Measurements from ENCODE around the gene MGLL.

Gene MGLL

GRCh38 chr3:127734181-127734720 is 88.1 kb downstream of the MGLL start:
- intact Hi-C loops (cut with DNase I) = no loop called here
- peak in 1 of 10 donors; percentile 68 for DNase-seq

GRCh38 chr3:127733781-127734180 is 88.5 kb downstream of the MGLL start:
- intact Hi-C loops (cut with DNase I) = no loop called here
- DNase-seq = peak in 1 of 10 donors; percentile 50

GRCh38 chr3:127732879-127733350 is 89.4 kb downstream of the MGLL start:
- intact Hi-C loops (cut with DNase I) = no loop called here
- peak in 1 of 10 donors; percentile 27 for DNase-seq

GRCh38 chr3:127732303-127732702 is 90.0 kb downstream of the MGLL start:
- intact Hi-C loops (cut with DNase I) = no loop called here

GRCh38 chr3:127731546-127732289 is 90.6 kb downstream of the MGLL start:
- DNase-seq = peak in 1 of 10 donors; percentile 42
- intact Hi-C loops (cut with DNase I) = no loop called here

More at GRCh38 chr3:127732303-127732702, 90.0 kb downstream of the MGLL start:
- DNase-seq = peak in 1 of 10 donors; percentile 30

GRCh38 chr3:127730666-127731295 is 91.5 kb downstream of the MGLL start:
- intact Hi-C loops (cut with DNase I) = no loop called here
- peak in 2 of 10 donors; percentile 34 to 46 for DNase-seq

GRCh38 chr3:127730171-127730570 is 92.1 kb downstream of the MGLL start:
- peak in 1 of 10 donors; percentile 62 for DNase-seq
- intact Hi-C loops (cut with DNase I) = no loop called here

- intact Hi-C loops (cut with DNase I) = no loop called here
- DNase-seq = peak in 2 of 10 donors; percentile 8 to 20
Observed at GRCh38 chr3:127729556-127730056, 92.7 kb downstream of the MGLL start.

- intact Hi-C loops (cut with DNase I) = no loop called here
- DNase-seq = no peak
Observed at GRCh38 chr3:127728417-127729015, 93.8 kb downstream of the MGLL start.

- no peak for DNase-seq
- intact Hi-C loops (cut with DNase I) = no loop called here
Observed at GRCh38 chr3:127726894-127727293, 95.4 kb downstream of the MGLL start.

- DNase-seq = peak in 2 of 10 donors; percentile 80 to 83
- intact Hi-C loops (cut with DNase I) = no loop called here
Observed at GRCh38 chr3:127723011-127723567, 99.2 kb downstream of the MGLL start.

- DNase-seq = peak in 2 of 10 donors; percentile 63 to 74
- intact Hi-C loops (cut with DNase I) = no loop called here
Observed at GRCh38 chr3:127722091-127722784, 100.1 kb downstream of the MGLL start.

GRCh38 chr3:127720985-127721935 is 101.1 kb downstream of the MGLL start:
- intact Hi-C loops (cut with DNase I) = no loop called here
- peak in 1 of 10 donors; percentile 39 for DNase-seq

GRCh38 chr3:127720161-127720823 is 102.0 kb downstream of the MGLL start:
- DNase-seq = peak in 1 of 10 donors; percentile 65
- intact Hi-C loops (cut with DNase I) = no loop called here

- intact Hi-C loops (cut with DNase I) = no loop called here
- DNase-seq = peak in 2 of 10 donors; percentile 15 to 52
Observed at GRCh38 chr3:127719369-127719768, 102.9 kb downstream of the MGLL start.

- intact Hi-C loops (cut with DNase I) = no loop called here
- peak in 3 of 10 donors; percentile 35 to 69 (median 55) for DNase-seq
Observed at GRCh38 chr3:127718916-127719290, 103.4 kb downstream of the MGLL start.

- intact Hi-C loops (cut with DNase I) = no loop called here
- peak in 3 of 10 donors; percentile 72 to 83 (median 82) for DNase-seq
Observed at GRCh38 chr3:127718245-127718915, 103.9 kb downstream of the MGLL start.
